G401.6 (cell line): ENCODE data around the gene SPACA6.

Source experiments
- FAIRE-seq: peaks from 2 replicates; lab custom pipeline; 2012; peaks lifted over from hg19 to GRCh38; lab: Jason Lieb, UNC

The SPACA6 gene

GRCh38 chr19:51739466-51740213 lies 46.5 kb downstream of the SPACA6 start:
- FAIRE-seq, result no peak

GRCh38 chr19:51740356-51740755 lies 47.2 kb downstream of the SPACA6 start:
- no peak for FAIRE-seq

DNA sequence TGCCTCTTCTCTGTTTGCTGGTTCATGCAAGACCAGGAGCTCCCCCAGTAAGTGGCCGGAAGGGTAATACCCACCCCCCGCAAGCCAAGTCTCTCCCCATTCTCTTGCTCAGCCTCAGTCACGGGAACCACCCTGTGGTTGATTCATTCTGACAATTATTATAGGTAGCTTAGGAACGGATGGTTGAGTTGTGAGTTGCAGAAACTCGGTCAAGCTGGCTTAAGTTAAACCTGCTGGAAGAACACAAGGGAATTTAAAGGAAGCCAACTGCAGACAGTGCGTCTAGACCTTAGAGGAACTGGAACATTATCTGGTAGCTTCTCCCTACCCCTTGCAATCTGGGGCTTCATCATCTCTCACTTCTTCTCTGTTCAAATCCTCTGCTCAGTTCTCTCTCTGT lies 49.7 kb downstream of the SPACA6 start:
- FAIRE-seq, result no peak

DNA sequence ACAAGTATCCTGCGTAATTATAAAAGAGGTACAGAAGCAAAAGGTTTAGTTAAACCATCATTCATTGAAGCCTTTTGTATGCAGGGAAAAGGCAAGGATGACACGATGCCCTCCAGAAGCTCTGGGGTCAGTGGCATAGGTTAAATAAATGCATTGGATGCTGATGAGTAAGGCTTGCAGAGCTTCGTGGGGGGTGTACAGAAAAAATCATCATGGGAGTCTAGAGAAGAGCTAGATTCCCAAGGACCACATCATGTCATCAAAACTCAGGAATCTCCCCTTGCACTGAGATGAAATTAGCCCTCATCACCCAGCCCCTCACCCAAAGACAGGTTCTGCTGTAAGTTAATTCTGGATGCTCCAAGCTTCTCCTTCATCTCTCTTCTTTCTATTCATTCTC lies 50.3 kb downstream of the SPACA6 start:
- no peak for FAIRE-seq

DNA sequence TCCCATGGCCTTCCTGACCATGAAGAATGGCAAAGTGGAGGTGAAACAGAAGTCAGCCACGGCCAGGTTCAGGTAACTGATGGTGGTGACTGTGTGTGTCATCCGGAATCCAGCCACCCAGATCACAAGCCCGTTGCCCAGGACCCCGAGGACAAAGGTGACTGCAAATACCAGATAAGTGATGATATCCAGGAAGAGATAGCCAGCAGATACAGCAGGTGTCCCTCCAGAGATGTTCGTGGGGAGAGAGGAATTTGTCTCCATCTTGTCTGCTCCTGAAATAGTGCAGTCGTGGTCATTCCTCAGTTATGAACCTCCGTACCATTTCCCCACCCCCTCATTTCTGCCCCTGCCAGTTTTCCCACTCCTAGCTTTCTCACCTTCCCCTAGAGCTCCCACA lies 53.6 kb downstream of the SPACA6 start:
- FAIRE-seq, result no peak

- FAIRE-seq, result no peak
Measured at GRCh38 chr19:51749979-51750378, 56.8 kb downstream of the SPACA6 start.

- no peak for FAIRE-seq
Measured at GRCh38 chr19:51750400-51751094, 57.4 kb downstream of the SPACA6 start.

GRCh38 chr19:51751655-51752054 lies 58.5 kb downstream of the SPACA6 start, which contains the start of gene FPR1:
Gene FPR1, minus strand, starts transcription at chr19:51751878. Its CDS starts 4,884 bp downstream, at chr19:51746994.
- no peak for FAIRE-seq

GRCh38 chr19:51754109-51754508 lies 61.0 kb downstream of the SPACA6 start:
- FAIRE-seq, result no peak

DNA sequence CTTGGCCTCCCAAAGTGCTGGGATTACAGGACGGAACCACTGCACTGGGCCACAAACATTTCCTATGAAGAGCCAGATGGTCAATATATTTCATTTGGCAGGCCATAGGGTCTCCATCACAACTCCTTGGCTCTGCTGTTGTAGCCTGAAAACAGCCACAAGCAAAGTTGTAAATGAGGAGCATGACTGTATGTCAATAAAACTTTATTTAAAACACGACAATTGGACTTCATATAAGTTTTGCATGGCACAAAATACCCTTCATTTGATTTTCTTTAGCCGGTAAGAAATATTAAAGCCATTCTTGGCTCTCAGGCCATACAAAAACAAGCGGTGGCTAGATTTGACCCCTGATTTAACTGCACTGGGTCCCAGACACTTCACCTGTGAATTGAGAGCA lies 61.6 kb downstream of the SPACA6 start:
- no peak for FAIRE-seq
